Stimulated activated CD4-positive, alpha-beta T cell treated with anti-CD3 and anti-CD28 coated beads, Interleukin-1b, Interleukin-23, amount 100 ng/mL, for 4 hours (primary cell): ENCODE results near the gene HERC3.
"Not testable (repeated sequence)": the region's sequence is repeated elsewhere in the genome, so short reads cannot be mapped to it uniquely, and the experiment has no call there.

Source experiments
- DNase-seq, 2 donors: peaks; one replicate each; pipeline ENCODE4 v3.0.0-alpha.2; 2020; ENCODE audit warnings: low read depth in 2 of 2

Gene HERC3

DNA sequence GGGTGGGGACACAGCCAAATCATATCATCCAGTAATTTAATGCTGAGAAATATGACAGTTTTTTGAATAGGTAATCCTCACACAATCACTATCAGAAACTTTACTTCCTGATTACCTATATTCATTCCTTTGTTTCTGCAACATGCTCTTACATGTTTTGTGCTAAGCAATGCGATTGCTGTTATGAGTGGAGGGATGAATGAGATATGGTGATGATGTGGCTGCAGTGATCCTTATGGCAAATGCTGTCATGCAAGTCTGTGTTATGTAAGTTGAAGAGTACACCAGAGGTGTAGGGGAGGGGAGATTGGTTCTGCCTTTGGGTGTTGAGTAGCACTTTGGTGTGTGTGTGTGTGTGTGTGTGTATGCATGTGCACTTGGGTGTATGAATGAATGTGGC is 14.6 kb downstream of the HERC3 start:
- no peak for DNase-seq

DNA sequence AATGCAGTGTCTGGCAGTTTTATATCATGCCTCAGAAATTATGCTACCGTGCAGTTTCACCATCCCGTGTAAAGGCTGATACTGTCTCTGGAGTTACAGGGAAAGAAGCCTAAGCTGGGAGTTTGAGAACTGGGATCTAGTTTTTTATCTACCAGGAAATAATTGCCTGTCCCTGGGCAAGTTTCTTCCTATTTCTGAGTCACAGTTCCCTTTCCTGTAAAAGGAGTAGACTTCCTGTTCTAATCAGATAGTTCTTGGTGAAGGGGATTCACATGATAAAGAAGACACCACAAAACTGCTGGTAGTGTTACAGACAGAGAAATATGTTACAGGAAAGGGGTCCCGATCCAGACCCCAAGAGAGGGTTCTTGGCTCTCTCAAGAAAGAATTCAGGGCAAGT is 17.1 kb downstream of the HERC3 start:
- no peak for DNase-seq

DNA sequence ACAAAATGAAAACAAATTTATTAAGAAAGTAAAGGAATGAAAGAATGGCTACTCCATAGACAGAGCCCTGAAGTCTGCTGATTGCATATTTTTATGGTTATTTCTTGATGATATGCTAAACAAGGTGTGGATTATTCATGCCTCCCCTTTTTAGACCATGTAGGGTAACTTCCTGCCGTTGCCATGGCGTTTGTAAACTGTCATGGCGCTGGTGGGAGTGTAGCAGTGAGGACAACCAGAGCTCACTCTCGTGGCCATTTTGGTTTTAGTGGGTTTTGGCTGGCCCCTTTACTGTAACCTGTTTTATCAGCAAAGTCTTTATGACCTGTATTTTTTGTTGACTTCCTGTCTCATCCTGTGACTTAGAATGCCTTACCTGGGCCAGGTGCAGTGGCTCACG is 17.5 kb downstream of the HERC3 start:
- not testable (repeated sequence) for DNase-seq

DNA sequence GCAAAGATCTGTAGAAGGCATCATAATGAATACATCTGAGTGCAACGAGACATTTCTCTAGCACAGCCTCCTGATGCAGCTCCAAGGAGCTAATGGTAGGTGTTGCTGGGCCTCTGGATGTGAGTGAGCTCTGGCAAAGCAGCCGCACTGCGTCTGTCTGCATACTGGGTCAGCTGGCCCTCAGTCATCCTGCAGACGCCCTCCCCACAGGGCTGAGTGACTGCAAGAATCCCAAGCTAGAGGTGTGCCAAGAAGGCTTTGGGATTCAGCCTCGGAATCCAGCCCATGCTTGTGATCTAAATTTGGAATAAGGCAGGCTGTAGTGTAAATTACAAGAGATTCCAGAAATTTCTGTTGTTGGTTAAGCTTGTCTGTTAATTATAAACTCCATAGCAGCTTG is 18.5 kb downstream of the HERC3 start:
- DNase-seq, result no peak

DNA sequence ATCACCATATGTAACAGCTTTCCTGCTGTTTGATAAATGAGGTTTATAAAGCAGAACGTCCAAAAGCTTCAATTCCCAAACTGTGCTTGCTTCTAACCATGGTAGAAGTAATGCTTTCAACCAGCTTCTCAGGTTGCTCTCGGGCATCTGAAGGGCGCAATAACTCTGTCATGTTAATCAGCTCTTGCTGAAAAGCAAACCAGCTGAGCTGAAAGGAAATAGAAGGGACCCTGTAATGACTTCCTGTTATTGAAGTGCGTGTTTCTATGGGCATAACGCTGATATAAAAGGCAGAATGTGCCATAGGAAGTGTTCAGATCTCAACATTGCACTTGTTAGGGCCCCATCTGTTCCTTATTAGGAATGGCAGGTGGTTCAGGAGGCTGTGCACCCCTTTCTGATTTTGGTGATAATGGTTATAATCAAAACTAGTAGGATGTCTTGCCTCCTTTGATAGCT is 21.2 kb downstream of the HERC3 start:
- DNase-seq, result peak in 1 of 2 donors; percentile 17

DNA sequence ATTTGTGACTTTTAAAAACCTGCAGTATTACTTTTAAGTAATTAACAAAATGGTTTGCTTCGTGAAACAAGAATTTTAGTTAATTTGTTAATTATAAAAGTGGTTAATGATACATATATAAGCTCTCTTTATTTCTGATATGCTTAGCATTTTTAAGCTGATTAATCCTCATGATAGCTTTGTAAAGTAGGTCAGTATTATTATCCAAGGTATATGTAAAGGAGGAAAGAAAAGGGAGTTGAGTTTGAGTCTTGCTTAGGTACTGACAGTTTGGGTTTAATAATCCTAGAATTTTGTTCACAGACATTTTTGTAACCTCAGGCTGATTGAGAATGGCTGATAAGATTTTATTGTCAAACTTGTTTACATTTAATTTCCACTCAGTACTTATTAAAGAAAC is 21.8 kb downstream of the HERC3 start:
- DNase-seq, result no peak

DNA sequence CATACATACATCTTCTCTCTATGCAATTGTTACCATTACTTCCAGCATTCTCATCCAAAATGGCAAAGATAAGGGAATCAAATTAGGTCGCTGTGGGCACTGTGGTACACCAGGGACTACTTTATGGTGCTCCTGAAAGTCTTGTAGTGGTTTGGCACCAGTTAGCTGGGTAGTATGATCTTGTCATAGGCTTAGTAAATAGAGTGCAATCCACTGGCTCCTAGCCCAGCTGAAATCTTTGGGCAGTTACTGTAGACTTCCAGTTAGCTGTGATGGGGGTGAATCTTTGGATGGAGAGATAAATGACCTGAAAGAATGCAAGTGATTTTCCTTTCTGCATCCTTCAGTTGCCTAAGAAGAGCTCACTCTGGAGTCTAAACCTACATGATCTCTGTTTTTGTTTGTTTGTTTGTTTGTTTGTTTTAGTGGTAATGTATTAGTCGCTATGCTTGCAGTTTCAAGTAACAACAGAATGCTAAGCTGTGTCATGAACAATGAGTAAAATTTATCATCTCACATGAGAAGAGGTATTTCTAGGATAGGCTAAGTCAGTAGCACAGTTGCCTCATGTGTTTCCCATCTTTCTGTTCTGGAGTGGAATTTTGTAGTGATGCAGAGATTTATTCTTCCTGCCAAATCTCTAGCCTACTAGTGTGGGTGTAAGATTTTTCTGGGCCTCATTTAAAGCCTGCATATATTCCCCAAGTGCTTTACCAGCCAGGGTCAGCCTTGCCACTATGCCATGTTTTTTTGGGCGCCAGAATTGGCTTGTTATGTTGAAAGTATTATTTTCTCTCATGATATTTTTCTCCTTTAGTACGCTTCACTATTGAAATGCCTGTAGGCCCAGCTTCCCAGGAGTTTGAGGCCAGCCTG is 24.2 kb downstream of the HERC3 start:
- no peak for DNase-seq

DNA sequence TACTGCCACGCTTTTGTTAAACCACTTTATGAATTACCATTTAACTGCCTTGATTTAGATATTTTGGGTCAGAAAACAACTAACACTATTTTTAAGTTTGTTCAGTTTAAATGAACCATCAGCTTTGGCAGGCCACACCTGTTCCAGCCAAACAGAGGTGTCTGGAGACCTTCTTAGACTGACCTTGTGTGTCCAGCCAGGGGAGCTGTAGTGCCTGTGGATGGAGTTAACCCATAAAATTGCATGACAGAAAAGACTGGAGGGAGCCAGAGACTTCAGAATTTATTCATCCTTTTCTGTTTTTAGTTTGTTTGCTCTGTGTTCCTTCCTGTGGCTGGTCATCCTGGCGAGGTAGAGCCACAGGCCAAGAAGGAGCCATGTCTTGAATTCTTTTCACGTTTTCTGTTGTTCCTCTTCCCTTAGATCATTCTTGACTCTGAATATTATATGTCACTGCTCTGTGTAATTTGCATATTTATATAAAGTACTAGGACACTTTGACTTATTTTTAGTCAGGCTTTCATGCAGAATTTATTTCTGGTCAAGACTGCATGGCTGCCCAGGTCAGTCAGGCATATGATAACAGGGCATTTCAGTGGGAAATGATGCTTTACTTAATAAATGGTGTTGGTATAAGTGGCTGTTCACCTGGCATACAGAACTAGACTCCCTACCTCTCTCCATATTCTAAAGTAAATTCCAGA is 26.7 kb downstream of the HERC3 start:
- DNase-seq, result no peak

DNA sequence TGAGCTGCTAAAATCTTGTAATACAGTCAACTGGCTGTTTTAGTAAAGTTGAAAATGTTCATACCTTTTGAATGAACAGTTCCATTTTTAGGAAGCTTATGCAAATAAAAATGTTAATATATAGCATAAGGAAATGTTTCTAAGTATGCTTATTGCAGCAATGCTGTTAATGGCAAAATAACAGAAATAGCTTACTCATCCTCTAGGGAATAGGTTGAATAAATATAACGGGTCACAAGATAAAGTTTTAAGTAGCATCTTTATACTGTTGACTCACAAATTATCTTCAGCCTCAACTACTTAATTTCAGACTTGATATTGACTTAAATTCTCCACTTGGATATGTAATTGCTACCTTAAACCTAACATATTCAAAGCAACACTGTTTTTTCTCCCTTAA is 27.7 kb downstream of the HERC3 start:
- DNase-seq, result no peak

DNA sequence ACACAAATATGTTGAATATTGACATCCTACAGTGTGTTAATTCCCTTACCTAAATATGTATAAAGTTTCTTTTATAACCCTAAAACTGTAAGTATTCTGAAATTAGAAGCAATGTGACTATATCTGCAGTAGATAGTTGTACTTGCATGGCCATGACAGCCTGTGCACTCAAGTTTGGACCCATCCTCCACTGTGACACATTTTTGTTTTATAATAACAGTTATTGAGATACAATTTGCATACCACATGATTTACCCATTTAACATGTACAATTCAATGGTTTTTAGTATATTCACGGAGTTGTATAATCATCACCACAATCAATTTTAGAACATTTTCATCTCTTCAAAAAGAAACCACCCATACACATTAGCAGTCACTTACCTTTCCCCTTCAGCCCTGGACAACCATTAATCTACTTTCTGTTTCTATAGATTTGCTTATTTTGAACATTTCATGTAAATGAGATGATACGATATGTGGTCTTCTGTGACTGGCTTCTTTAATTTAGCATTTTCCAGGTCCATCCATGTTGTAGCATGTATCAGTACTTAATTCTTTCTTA is 29.6 kb downstream of the HERC3 start:
- DNase-seq, result no peak

DNA sequence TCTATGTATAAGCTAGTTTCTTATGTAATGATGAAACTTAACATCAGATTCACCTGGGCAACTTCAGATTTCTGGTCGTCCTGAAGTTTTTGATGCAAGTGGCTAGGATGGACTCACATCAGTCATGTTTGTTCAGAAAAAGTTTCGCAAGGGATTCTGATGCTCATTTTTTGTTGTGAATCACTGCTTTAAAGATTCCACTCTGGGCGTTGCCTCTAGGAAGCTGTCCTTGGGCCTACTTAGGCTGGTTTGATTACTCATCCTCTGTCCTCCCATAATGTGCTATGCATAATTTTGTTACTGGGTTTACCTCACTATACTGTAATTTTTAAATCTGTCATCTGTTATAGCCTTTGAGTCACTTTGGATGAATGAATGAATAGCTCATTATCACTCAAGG is 30.8 kb downstream of the HERC3 start:
- no peak for DNase-seq

DNA sequence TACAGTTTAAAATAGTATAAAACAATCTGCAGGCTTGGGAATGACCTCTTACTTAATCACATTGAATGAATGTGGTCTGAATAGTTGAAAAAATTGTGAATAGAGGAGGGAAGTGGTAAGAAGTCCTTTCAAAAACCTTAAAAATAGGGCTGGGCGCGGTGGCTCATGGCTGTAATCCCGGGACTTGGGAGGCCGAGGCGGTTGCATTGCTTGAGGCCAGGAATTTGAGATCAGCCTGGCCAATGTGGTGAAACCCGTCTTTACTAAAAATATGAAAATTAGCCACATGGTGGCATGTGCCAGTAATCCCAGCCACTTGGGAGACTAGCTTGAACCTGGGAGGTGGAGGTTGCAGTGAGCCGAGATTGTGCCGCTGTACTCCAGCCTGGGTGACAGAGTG is 36.5 kb downstream of the HERC3 start:
- no peak for DNase-seq

DNA sequence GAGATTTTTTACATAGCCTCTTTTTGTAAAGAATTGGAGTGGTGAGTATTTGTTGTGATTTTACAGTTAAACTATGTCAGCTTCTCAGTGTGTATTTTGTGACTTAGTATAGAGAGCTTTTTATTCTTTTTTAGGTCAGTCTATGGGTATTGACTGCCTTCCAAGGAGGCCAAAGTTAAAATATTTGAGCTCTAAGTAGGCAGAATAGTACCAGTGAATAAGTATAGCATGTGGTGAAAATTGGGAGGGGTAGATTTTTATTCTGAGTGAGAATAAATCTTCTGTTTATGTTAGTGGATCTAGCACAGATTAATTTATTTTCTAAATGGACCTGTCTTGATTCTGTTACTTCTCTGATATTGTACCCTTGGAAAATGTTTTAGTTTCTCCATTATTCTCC is 37.5 kb downstream of the HERC3 start:
- no peak for DNase-seq

DNA sequence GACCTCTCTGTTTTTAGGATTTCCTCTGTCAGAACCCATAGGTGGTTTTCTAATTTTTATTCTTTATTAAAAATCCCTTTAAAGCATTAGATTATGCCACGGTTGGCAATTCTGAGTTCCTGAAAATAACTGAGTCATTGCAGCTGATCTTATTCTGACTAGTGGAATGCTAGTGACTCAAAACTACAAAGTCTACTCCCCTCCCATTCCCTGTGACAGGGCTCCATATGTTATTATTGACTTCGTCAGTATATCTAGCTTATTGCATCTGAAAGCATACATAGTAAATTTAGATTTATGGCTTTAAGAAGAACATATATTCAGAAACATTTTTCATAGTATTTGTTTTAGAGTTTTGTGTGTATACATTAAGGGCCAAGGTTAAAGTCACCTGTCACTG is 38.5 kb downstream of the HERC3 start:
- DNase-seq, result no peak

DNA sequence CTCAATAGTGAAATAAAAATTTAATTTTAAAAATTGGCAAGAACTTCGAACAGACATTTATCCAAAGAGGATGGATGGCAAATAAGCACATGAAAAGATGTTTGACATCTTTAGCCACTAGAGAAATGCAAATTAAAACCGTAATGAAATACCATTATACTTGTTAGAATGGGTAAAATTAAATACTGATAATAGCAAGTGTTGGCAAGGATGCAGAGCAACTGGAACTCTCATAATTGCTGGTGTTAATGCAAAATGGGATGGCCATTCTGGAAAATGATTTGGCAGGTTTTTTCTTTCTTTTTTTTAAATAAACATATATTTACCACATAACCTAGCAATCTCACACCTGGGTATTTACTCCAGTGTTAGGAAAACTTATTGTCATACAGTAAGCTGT is 51.7 kb downstream of the HERC3 start:
- DNase-seq, result no peak

DNA sequence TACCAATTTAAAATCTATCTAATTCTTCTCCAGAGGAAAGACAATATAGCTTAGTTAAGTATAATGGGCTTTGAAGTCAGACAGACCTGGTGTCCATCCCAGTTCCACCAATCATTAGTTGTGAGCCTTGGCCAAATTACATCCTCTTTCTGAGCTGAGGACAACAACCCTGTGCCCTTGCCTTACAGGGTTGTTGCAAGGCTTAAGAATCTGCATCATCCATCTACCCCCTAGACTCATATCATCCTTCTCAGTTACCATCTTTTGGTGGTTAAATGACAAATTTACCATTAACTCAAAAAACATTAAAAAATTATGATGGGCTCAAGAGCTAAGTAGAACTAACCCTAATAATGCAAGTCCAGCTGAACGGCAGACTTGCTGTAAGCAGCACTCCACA is 53.7 kb downstream of the HERC3 start:
- DNase-seq, result no peak

DNA sequence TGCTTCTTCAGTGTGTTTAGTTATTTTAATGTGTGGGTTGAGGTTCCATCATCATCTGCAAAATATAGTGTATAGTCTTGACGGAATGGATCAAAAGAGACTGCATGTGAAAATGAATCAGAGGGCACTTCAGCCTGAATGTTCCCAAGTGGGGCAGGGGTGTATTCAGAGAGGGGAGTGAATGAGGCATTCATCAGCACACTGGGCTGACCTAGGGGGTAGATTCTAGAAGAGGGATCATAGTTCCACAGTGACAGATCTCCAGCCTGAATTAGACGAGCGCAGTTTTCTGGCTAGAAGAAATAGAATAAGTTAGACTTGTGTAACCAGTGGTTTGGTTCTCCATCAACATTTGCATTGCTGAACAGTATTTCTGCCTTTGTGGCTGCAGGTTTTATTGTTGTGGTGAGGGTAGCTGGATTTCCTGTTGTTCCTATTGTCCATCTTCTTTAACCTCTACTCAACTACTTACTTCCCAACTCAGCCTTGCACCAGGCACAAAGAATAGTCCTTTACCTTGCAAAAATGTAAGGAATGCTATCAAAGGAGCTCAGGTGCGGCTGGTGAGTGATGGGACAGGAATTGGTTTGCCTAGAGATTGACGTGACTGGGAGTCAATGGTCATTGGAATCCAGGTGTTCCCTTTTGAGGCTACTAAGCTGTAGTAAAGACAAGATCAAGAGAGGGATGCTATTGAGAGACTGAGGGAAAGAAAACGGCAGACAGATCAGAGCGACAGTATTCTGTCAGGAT is 54.4 kb downstream of the HERC3 start:
- DNase-seq, result no peak

DNA sequence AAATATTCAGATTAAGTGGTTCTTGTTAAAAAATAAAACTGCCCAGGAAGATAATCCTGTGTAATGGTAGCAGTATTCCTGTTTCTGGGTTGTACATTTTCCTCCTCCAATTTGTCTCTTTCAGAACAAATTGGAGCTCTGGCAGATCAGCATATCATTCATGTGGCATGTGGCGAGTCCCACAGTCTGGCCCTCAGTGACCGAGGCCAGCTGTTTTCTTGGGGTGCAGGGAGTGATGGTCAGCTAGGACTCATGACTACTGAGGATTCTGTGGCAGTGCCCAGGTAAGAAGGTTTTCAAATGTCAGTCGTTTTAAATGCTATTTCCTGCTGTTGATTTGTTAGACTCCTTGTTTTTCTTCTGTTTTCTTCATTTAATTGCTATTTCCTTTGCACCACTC is 57.4 kb downstream of the HERC3 start:
- DNase-seq, result no peak

DNA sequence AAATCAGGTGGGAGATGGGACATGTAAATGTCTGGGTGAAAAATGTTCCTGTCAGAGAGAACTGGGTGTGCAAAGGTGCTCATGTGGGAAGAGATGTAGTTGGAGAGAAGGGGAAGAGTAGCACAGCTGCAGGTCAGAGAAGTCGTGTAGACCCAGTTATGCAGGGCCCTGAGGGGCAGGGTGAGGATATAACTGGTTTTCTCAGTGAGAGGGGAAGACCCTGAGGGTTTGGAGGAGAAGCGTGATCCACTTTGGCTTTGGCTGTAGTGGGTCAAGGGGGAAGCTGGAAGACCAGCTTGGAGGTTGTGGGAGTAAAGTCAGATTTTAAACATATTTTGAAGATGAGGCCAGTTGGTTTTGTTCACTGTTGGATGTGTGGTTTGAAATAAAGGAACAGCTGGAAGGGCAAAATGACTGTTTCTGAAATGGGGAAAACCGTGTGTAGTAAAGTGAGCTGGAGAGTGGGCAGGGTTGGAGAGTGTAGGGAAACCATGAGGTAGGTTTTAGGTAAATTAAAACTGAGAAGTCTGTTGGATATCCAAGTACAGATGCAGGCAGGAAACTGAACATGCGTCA is 61.2 kb downstream of the HERC3 start:
- no peak for DNase-seq

DNA sequence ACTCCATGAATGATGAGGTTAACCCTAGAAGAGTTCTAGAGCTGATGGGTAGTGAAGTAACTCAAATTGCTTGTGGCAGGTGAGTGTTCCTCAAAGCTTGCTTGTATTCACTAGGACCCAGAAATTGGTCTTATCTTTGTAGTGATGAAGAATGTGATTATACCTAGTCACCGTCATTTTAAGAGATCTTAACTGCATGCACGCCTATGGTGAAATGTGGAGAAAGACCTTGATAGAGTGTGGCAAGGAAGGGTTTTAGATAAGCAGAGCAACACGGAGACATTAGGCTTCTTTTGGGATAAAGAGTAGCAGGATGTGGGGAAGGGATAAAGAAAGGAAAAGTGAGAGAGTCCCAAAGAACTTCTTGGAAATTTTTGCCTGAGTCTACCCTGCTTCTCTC is 62.9 kb downstream of the HERC3 start:
- DNase-seq, result no peak

DNA sequence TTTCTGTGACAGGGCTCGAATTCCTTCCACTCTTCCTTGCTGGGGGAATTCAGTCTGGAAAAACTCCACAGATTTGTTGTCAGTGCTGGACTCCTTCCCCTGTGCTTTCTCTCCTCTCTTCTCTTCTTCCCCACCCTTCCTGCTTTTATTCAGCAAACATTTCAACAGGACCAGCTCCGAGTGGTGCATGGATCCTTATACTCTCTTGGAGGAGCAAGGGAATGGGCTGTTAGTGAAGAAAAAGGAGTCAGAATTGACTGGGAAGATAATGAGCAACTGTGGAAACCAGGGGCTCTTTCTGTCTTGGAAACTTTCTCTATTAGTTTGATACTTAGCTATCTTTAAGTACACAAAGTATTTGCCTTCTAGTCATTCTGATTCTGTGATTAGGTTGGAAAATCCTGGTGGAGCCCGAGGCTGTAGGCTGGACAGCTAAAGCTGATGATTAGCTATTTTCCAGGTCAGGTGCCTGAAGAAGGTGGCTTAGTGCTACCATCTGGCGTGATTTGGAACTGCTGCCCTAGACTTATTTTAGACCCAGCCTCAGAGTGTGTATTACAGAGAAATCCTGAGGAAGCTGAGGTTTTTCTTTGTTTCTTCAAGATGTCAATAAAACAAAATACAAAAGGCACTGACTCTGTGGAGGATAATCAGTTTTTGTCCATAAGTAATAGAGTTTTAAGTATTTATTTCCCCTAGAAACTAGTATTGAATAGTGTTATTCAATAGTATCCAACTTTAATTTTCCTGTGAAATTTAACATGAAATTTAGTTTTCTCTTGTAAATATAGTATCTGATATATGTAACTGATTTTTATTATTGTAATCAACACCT is 67.0 kb downstream of the HERC3 start:
- peak; percentile 5 to 8 for DNase-seq
